ENCODE measurements around the gene KIF3A.
"Not testable (repeated sequence)": the region's sequence is repeated elsewhere in the genome, so short reads cannot be mapped to it uniquely, and the experiment has no call there.

KIF3A gene

DNA sequence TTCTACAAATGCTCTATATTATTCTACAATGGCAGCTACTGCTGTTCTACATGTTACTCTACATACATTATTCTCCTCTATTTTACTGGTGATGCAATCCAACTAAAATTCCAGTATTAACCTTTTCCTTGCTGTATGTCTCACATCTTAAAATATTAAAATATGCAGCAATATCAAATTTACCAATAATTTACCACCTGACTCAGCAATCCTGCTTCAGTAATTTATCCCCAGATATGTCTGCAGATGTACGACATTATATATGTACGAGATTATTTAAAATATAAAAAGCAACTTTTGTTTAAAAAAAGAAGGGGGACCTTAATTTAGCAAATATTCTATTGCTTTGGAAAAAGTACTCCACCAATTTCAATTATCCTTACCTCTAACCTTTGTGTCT, 11.6 kb downstream of the KIF3A start:
- no peak for DNase-seq (ENCODE audit: low read depth)
- TF ChIP-seq, protein P1, sequence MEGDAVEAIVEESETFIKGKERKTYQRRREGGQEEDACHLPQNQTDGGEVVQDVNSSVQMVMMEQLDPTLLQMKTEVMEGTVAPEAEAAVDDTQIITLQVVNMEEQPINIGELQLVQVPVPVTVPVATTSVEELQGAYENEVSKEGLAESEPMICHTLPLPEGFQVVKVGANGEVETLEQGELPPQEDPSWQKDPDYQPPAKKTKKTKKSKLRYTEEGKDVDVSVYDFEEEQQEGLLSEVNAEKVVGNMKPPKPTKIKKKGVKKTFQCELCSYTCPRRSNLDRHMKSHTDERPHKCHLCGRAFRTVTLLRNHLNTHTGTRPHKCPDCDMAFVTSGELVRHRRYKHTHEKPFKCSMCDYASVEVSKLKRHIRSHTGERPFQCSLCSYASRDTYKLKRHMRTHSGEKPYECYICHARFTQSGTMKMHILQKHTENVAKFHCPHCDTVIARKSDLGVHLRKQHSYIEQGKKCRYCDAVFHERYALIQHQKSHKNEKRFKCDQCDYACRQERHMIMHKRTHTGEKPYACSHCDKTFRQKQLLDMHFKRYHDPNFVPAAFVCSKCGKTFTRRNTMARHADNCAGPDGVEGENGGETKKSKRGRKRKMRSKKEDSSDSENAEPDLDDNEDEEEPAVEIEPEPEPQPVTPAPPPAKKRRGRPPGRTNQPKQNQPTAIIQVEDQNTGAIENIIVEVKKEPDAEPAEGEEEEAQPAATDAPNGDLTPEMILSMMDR (conservative IDR thresholded peaks at IDR 0.05; ENCODE audit: low read length): no peak
- no peak overlapping the region for H3K4me3 ChIP-seq (ENCODE audit: low read length)

GRCh38 chr5:132718544-132719312, 18.6 kb downstream of the KIF3A start:
- DNase-seq (ENCODE audit: low read depth): no peak
- H3K4me3 ChIP-seq (ENCODE audit: low read length): no peak overlapping the region
- TF ChIP-seq, protein P1 (conservative IDR thresholded peaks at IDR 0.05; ENCODE audit: low read length): no peak

- peak; percentile 20 for DNase-seq (ENCODE audit: low read depth)
- TF ChIP-seq, protein P1 (conservative IDR thresholded peaks at IDR 0.05; ENCODE audit: low read length): peak; percentile 52
- no peak overlapping the region for H3K4me3 ChIP-seq (ENCODE audit: low read length)
Measured at GRCh38 chr5:132714456-132715307, 22.7 kb downstream of the KIF3A start.

DNA sequence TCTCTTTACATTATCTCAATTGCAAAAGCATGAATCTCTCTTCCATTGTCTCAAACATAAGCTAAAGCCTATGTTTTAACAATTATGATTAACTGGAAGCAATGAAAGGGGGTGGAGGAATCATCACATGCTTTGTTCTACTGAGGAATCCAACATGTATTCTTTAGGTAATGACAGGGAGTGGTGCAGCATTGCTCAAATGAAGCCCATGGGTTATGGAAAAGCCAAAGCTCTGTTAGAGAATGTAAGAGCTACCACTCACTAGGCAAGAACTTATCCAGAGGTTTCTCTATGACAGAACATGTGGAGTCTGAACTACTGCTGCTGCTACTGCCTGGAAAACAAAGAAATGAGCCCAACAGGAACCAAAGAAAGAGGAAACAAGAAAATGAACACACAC, 28.7 kb downstream of the KIF3A start:
- DNase-seq (ENCODE audit: low read depth): no peak
- H3K4me3 ChIP-seq (ENCODE audit: low read length): no peak overlapping the region
- TF ChIP-seq, protein P1 (conservative IDR thresholded peaks at IDR 0.05; ENCODE audit: low read length): no peak

DNA sequence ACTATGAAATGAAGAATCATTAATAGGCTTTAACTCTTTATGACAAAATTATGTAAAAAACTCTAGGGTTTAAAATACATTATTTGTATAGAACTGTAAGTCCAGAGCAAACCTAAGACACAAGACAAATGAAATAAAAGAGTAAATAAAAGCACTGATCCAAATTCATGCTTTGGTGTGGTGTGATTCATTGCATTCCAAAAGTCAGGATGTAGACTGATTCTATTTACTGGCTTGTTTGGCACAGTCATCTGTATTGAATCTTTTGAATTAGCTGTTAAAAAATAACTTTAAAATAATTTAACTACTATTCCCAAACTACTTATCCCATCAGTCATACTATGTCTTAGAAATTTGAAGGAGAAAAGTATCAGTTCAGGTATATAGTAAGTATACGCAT, 32.5 kb downstream of the KIF3A start:
- TF ChIP-seq, protein P1 (conservative IDR thresholded peaks at IDR 0.05; ENCODE audit: low read length): no peak
- DNase-seq (ENCODE audit: low read depth): peak; percentile 46
- H3K4me3 ChIP-seq (ENCODE audit: low read length): no peak overlapping the region

DNA sequence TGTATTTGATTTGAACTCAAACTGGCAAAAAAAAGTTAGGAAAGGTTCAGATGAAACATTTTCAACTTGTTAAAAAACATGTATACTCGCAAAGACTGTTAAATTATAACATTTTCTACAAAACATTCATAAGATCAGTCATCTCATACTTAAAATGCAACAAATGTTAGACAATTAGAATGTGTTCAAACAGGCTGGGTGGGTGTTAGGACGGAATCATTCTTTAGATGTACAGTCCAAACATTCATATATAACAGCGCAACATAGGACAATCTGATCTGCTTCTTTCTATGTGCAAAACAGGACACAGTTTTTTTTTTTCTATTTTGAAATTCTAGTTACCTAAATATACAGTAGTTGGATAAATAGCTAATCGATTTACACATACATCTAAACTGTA, 41.4 kb downstream of the KIF3A start:
- DNase-seq (ENCODE audit: low read depth): no peak
- no peak overlapping the region for H3K4me3 ChIP-seq (ENCODE audit: low read length)
- TF ChIP-seq, protein P1 (conservative IDR thresholded peaks at IDR 0.05; ENCODE audit: low read length): no peak

DNA sequence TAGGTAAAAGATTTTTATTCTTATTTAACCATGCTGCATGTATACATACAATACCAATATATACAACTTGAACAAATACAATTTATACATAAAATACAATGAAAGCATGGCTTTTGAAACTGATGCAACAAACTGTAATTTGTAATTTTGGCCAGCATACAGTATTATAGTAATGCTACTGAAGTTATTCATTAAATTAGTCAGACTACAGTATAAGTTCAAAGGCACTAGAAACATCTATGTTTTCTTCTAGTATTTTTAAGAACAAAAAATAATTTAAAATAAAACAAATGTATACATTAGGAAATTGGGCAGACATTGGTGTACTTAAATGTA, 44.7 kb downstream of the KIF3A start:
- peak; percentile 54 for DNase-seq (ENCODE audit: low read depth)
- TF ChIP-seq, protein P1 (conservative IDR thresholded peaks at IDR 0.05; ENCODE audit: low read length): no peak
- H3K4me3 ChIP-seq (ENCODE audit: low read length): no peak overlapping the region

DNA sequence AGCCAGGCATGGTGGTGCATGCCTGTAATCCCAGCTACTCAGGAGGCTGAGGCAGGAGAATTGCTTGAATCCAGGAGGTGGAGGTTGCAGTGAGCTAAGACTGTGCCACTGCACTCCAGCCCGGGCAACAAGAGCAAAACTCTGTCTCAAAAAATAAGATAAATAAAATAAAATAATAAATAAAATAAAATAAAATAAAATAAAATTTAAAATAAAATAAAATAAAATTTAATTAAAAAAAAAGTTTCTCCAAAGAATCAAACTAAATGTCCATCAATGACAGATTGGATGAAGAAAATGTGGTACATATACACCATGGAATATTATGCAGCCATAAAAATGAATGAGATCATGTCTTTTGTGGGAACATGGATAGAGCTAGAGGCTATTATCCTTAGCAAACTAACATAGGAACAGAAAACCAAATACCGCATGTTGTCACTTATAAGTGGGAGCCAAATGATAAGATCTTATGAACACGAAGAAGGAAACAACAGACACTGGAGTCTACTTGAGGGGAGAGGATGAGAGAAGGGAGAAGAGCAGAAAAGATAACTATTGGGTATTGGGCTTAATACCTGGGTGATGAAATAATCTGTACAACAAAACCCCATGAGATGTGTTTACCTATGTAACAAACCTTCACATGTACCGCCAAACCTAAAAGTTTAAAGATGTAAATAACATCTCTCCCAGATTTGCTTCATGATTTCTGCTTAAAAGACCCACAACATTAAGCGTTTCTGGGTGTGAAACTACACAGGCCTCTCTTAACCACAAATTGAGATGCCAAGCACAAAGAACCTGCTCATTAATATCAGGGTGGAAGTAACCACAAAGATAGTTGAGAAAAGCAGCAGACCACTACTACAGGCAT, 45.4 kb downstream of the KIF3A start:
- DNase-seq (ENCODE audit: low read depth); H3K4me3 ChIP-seq (ENCODE audit: low read length): not testable (repeated sequence)

Data from AG10803 (cell line).